Thyroid gland (tissue), 4 donors: ENCODE data around the gene SOCS7. TPM values are rescaled to one million over a fixed set of nuclear protein-coding genes. Genes with fewer than 3 reads are reported as not detected.

Experiments
- DNase-seq, 2 donors: peaks; one replicate each; pipeline ENCODE4 v3.0.0-alpha.2; 2019
- H3K27ac ChIP-seq, 3 donors: fragments of 200-600 bp; sonication (generic); 1 replicate in 2 of 3; 2 replicates in 1 of 3; pipeline ENCODE4 v1.5.1; 2016 to 2019; ENCODE audit warnings: mild to moderate bottlenecking in 1 of 3, moderate library complexity in 1 of 3
- H3K27me3 ChIP-seq: fragments of 200-600 bp; sonication (generic); one replicate; pipeline ENCODE4 v1.5.1; 2019
- H3K36me3 ChIP-seq, 2 donors: fragments of 200-600 bp; sonication (generic); one replicate each; pipeline ENCODE4 v1.5.1; 2016 to 2019
- H3K4me1 ChIP-seq, 2 donors: fragments of 200-600 bp; sonication (generic); one replicate each; pipeline ENCODE4 v1.5.1; 2017 to 2019
- H3K4me3 ChIP-seq, 3 donors: fragments of 200-600 bp; sonication (generic); replicated peaks in 1 of 3; 1 replicate in 2 of 3; 2 replicates in 1 of 3; pipeline ENCODE4 v1.5.1; 2016; ENCODE audit warnings: mild to moderate bottlenecking in 1 of 3
- H3K9me3 ChIP-seq: fragments of 200-600 bp; sonication (generic); one replicate; pipeline ENCODE4 v1.5.1; 2017
- POLR2A ChIP-seq, 2 donors: fragments of 450-650 bp; IDR thresholded peaks; one replicate each; pipeline ENCODE4 v1.6.1; 2017; ENCODE audit warnings: antibody characterized with exemption in 2 of 2, mild to moderate bottlenecking in 2 of 2, moderate library complexity in 1 of 2
- WGBS, 2 donors: methylation state at CpG; one replicate each; pipeline ENCODE4 v1.1.5; 2017; 5-methylcytosine and 5-hydroxymethylcytosine counted together
- intact Hi-C: fragments of 100-400 bp; cut with DNase I; formaldehyde crosslinking; loops from one replicate; pipeline ENCODE4 v1.15.1; 2023
- total RNA-seq, 4 donors: library from RNA; depleted of rRNA; stranded (reverse); fragments of >200 nt; gene quantifications; one replicate each; pipeline ENCODE4 v1.2.3, GENCODE V29; 2016
- TF ChIP-seq, protein P1 (sequence below), 6 experiments: fragments of 200-600 bp in 3 of 6; fragments of 450-650 bp in 3 of 6; sonication (generic) in 3 of 6; IDR thresholded peaks; one replicate each; pipeline ENCODE4 v1.5.1; 2016 to 2019; ENCODE audit warnings: antibody characterized with exemption in 6 of 6, mild to moderate bottlenecking in 2 of 6, inconsistent platforms in 1 of 6, moderate library complexity in 1 of 6

SOCS7 gene, protein sequence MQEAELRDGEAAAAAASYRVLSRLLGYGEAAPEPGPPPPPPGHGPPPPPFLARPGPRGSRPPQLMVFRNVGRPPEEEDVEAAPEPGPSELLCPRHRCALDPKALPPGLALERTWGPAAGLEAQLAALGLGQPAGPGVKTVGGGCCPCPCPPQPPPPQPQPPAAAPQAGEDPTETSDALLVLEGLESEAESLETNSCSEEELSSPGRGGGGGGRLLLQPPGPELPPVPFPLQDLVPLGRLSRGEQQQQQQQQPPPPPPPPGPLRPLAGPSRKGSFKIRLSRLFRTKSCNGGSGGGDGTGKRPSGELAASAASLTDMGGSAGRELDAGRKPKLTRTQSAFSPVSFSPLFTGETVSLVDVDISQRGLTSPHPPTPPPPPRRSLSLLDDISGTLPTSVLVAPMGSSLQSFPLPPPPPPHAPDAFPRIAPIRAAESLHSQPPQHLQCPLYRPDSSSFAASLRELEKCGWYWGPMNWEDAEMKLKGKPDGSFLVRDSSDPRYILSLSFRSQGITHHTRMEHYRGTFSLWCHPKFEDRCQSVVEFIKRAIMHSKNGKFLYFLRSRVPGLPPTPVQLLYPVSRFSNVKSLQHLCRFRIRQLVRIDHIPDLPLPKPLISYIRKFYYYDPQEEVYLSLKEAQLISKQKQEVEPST
- total RNA-seq, result 10 to 100 TPM; 17.1 to 22.3 (median 20.1) TPM

DNA sequence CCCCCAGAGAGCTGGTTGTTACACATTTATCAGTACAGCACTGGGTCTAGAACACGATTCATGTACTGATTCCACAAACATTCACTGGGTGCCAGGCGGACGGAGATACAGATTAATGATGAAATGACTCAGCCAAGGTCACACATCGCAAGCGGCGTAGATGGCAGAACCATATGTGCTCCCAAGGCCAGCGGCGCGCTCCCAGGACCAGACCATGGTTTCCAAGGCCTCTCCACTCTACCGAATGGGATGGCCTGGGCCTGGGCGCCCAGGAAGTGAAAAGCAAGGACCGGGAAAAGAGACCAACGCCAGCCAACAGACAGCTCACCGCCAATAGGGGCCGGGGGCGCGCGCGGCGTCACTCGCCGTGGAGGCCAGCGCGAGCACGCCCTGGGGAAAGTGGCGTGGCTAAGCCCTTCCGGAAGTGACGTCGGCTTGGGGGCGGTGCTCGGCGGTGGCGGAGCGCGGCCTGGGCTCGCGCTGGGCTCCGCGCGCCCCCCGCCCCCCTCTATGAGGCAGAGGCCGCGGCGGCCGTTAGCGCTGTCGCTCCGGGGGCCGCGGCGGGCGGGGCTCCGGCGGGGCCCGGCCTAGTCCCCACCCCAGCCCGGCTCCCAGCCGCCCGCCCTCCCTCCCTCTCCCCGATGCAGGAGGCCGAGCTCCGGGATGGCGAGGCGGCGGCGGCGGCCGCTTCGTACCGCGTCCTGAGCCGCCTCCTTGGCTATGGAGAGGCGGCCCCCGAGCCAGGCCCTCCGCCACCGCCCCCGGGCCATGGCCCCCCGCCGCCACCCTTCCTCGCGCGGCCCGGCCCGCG lies at the start of gene SOCS7:
Gene SOCS7, plus strand, starts transcription at position 433 of the 811 bp plus-strand sequence. Its CDS starts 209 bp downstream, at position 642.
- peak; percentile 93 for DNase-seq
- H3K4me1 ChIP-seq, result peaks cover 31 to 34% of the 10 kb centered on the region in 2 donors
- intact Hi-C loops, result no loop called here
- H3K36me3 ChIP-seq, result no peaks in the 10 kb centered on the region
- H3K27ac ChIP-seq, result peak within 1 kb of the TSS; percentile 59 to 89 (median 71)
- H3K4me3 ChIP-seq, result peak within 1 kb of the TSS; percentile 67 to 95 (median 75)
- H3K27me3 ChIP-seq, result no peaks in the 10 kb centered on the region
- TF ChIP-seq, protein P1, sequence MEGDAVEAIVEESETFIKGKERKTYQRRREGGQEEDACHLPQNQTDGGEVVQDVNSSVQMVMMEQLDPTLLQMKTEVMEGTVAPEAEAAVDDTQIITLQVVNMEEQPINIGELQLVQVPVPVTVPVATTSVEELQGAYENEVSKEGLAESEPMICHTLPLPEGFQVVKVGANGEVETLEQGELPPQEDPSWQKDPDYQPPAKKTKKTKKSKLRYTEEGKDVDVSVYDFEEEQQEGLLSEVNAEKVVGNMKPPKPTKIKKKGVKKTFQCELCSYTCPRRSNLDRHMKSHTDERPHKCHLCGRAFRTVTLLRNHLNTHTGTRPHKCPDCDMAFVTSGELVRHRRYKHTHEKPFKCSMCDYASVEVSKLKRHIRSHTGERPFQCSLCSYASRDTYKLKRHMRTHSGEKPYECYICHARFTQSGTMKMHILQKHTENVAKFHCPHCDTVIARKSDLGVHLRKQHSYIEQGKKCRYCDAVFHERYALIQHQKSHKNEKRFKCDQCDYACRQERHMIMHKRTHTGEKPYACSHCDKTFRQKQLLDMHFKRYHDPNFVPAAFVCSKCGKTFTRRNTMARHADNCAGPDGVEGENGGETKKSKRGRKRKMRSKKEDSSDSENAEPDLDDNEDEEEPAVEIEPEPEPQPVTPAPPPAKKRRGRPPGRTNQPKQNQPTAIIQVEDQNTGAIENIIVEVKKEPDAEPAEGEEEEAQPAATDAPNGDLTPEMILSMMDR (IDR thresholded peaks at IDR 0.05), result no peak
- peak in 1 of 2 donors; percentile 85 for TF ChIP-seq POLR2A (IDR thresholded peaks at IDR 0.05)
- H3K9me3 ChIP-seq, result no peaks in the 10 kb centered on the region
- 26 to 38% methylated on average over 12 to 13 of the region's 84 CpGs for WGBS, 2 donors

DNA sequence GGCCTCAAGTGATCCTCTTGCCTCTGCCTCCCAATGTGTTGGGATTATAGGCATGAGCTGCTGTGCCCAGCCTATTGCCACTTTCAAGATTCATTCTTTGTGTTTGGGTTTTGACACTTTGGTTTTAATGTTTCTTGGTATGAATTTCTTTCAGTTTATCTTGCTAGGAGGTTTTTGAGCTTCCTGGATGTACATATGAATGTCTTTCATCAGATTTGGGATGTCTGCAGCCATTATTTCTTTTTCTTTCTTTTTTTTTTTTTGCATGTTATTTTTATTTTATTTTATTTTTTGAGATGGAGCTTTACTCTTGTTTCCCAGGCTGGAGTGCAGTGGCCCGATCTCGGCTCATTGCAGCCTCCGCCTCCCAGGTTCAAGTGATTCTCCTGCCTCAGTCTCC lies 36.1 kb upstream of the SOCS7 start:
- Histone ChIP-seq H3K9me3 (no peaks in the 10 kb centered on the region), H3K27me3 (no peaks in the 10 kb centered on the region), H3K4me1 (no peaks in the 10 kb centered on the region), H3K36me3 (peaks cover 6 to 8% of the 10 kb centered on the region in 2 donors), H3K4me3 (no peak overlapping the region), H3K27ac (no peak overlapping the region)
- DNase-seq, result no peak
- intact Hi-C loops, result no loop called here
- TF ChIP-seq, protein P1 (IDR thresholded peaks at IDR 0.05), result no peak
- no peak for TF ChIP-seq POLR2A (IDR thresholded peaks at IDR 0.05)
- 63 to 66% methylated on average over 3 of the region's 3 CpGs for WGBS, 2 donors

DNA sequence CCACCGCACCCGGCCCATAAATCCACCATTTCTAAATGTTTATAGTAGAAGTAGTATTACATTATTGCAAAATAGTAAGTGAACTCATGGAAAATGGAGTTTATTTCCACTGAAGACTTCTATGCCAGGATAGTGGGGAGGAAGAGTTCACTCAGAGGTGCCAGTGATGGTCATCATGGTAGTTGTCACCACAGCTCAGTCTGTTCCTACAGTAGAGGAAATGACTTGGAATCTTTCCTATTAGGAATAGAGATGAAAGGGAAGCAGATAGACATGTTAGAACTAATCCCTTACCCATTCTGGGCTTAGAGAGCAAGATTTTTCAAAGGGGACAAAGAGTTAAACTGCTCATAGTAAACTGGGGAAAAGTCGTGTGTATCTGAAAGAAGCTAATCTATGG lies 34.6 kb upstream of the SOCS7 start:
- Histone ChIP-seq H3K4me3 (no peak overlapping the region), H3K9me3 (no peaks in the 10 kb centered on the region), H3K27me3 (no peaks in the 10 kb centered on the region), H3K4me1 (no peaks in the 10 kb centered on the region), H3K27ac (no peak overlapping the region), H3K36me3 (peaks cover 11 to 14% of the 10 kb centered on the region in 2 donors)
- intact Hi-C loops, result no loop called here
- no peak for TF ChIP-seq POLR2A (IDR thresholded peaks at IDR 0.05)
- TF ChIP-seq, protein P1 (IDR thresholded peaks at IDR 0.05), result no peak
- DNase-seq, result no peak
- WGBS, 2 donors, result 86 to 87% methylated on average over 3 of the region's 3 CpGs

DNA sequence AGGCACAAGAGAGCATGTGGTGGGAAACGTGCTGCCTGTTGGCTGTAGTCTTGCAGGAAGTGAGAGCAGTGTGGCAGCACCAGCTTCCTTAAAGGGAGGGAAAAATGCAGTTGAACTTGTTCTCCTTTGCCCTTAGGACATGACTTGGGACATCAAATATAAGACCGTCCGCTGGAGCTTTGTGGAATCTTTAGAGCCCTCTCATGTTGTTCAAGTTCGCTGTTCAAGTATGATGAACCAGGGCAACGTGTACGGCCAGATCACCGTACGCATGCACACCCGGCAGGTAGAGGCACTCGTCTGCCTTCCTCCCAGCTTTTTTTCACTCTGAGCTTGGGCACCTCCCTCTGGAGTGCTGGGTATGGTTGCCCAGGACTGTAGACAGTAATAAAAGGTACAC lies 31.2 kb upstream of the SOCS7 start:
- H3K36me3 ChIP-seq, result peaks cover 20 to 22% of the 10 kb centered on the region in 2 donors
- no peak overlapping the region for H3K27ac ChIP-seq
- no peak overlapping the region for H3K4me3 ChIP-seq
- H3K27me3 ChIP-seq, result no peaks in the 10 kb centered on the region
- 85 to 88% methylated on average over 10 of the region's 10 CpGs for whole genome bisulfite sequencing, 2 donors
- TF ChIP-seq, protein P1 (IDR thresholded peaks at IDR 0.05), result no peak
- TF ChIP-seq POLR2A (IDR thresholded peaks at IDR 0.05), result no peak
- intact Hi-C loops, result no loop called here
- H3K4me1 ChIP-seq, result peaks cover 6% of the 10 kb centered on the region in 2 donors
- H3K9me3 ChIP-seq, result no peaks in the 10 kb centered on the region
- no peak for DNase-seq
